Dermis blood vessel endothelial cell (primary cell): ENCODE results near the gene HDAC9. TPM values are rescaled to one million over a fixed set of nuclear protein-coding genes. Genes with fewer than 3 reads are reported as not detected.
"Not testable (repeated sequence)": the region's sequence is repeated elsewhere in the genome, so short reads cannot be mapped to it uniquely, and the experiment has no call there.

Source experiments
- DNase-seq: peaks from one replicate; pipeline ENCODE4 v3.0.0; 2010
- total RNA-seq: library from RNA; depleted of rRNA; stranded (reverse); fragments of >200 nt; gene quantifications from 2 replicates; pipeline ENCODE4 v1.2.3, GENCODE V29; 2014

HDAC9 gene
- total RNA-seq, 1 donor from 2014 or later = 3.9 TPM

DNA sequence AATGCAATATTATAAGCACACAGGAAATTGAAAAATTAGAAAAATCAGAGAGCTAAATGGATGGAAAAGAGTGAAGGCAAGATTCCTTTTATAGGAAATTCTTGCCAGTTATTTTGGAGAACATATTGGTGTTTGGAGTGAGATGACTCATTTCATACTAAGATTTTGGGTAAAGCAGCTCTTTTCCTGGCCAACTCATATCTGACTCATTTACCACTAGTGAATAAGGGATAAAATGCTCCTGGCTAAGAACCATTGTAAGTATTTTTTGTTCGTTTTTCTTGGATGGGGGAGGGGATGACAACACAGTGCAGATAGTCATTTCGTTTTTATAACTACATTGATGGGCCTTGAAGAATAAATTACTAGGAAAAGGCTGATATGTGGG, 482.6 kb downstream of the HDAC9 start:
- peak; percentile 68 for DNase-seq

DNA sequence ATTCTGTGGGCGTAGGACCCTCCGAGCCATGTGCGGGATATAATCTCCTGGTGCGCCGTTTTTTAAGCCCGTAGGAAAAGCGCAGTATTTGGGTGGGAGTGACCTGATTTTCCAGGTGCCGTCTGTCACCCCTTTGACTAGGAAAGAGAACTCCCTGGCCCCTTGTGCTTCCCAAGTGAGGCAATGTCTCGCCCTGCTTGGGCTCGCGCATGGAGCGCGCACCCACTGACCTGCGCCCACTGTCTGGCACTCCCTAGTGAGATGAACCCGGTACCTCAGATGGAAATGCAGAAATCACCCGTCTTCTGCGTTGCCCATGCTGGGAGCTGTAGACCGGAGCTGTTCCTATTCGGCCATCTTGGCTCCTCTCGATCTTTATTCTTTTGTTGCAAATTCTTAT, 495.2 kb downstream of the HDAC9 start:
- not testable (repeated sequence) for DNase-seq

DNA sequence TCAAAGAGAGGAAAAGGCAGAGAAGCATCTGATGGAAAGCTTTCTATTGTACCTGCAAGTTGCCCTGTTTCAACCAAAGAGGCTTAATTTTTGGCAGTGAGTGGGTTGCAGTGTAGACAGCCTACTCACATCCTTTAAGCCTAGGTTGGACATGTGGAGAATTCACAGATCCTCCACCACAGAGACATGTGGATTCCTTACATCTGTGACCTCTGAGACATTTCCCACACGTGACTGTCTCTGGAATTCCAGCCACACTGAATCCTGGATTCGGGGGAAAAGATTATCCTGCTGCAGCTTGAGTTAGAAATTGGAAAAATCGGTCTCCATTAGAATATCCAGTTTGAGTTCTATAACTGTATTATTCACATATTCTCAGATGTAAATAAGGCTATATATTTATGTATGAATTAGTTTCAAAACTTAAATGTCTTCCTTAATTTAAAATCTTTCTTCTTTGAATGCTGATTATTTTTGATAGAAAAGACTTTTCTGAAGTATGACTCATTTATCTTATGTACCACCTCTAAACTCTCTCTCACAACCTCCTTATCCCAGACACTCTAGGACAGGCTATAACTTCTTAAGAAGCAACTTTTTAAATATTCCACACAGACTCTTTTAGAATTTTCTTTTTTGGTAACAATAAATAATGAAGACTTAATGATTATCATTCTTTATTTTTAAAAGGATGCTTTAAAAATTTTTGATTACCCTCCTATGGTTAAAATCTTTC, 498.6 kb downstream of the HDAC9 start:
- DNase-seq = no peak

DNA sequence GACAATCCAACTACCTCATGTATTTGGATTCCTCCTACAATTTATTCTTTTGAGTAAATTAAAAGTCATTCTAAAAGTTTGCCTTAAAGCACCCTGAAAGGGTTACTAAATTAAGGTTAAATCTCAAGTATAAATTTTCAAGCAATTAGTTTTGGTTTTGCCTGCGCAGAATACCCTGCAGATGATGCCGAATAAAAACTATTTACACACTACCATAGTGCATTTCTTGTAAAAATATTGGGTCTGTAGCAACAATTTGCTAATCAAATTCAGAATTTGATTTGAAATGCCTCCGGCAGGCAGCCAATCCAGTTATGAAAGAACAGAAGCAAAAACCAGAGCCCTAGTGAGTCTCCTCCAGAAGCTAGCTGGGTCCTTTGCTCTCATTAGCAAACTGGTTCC, 499.7 kb downstream of the HDAC9 start:
- no peak for DNase-seq

DNA sequence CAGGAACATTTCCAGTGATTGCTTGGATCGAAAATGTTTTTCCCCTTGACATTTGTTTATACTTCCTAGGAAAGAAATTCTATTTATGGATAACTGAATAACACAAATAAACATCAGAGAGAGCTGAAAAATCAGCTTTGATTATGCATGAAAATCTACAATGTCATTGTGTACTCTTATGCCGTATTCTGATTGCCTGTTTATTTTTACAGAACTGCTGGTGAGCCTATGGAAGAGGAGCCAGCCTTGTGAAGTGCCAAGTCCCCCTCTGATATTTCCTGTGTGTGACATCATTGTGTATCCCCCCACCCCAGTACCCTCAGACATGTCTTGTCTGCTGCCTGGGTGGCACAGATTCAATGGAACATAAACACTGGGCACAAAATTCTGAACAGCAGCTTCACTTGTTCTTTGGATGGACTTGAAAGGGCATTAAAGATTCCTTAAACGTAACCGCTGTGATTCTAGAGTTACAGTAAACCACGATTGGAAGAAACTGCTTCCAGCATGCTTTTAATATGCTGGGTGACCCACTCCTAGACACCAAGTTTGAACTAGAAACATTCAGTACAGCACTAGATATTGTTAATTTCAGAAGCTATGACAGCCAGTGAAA, 500.4 kb downstream of the HDAC9 start:
- no peak for DNase-seq

DNA sequence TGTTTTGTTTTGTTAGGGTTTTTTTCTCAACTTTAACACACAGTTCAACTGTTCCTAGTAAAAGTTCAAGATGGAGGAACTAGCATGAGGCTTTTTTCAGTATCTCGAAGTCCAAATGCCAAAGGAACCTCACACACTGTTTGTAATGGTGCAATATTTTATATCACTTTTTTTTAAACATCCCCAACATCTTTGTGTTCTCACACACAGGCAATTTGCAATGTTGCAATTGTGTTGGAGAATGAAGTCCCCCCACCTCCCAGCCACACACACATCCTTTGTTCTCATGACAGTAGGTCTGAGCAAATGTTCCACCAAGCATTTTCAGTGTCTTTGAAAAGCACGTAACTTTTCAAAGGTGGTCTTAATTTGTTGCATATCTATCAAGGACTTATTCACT, 501.0 kb downstream of the HDAC9 start:
- no peak for DNase-seq

DNA sequence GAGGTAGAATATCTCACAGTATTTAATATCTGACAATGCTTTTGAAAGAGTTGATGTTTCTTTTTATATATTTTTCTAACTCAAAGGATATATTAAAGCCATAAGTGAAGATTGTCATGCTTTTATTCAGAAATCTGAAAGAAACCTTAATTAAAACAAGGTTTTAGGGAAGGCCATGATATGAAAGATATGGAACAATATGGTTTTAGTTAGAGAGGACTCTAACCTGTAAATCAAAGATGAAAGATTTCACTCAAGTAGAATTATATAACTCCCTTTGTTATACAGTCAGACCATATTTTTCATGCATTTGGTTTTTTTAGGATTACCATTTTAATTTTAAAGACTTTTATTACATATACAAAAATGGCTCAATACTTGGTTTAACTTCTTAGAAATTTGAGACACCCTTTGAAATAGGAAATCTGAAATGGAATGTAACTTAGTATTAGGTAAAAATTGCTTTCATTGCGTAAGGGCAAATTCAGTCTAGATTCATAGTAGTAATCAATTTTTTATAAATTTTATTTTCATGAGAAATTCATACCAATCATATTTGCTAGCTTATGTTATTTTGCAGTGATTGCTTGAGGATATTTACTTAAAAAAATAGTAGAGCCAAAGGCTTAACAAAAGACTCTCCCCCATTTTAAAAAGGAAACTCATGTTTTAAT, 502.1 kb downstream of the HDAC9 start:
- DNase-seq = no peak

DNA sequence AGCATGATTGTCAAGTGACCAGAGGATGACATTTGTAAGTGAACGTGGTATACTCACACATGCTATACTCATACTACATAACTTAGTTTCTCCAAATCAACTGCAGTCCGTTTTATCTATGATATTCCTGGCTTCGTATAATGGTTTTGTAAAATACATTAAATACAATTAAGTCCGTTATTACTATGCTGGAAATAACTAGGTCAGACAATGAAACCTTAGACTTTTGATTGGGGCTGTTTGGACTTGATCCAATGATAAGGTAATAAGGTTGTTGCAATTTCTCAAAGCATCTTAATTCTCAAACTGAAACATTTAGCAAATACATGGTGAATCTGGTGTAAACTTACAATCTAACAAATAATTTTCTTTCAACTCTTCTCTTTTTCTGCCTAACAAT, 504.9 kb downstream of the HDAC9 start:
- no peak for DNase-seq

DNA sequence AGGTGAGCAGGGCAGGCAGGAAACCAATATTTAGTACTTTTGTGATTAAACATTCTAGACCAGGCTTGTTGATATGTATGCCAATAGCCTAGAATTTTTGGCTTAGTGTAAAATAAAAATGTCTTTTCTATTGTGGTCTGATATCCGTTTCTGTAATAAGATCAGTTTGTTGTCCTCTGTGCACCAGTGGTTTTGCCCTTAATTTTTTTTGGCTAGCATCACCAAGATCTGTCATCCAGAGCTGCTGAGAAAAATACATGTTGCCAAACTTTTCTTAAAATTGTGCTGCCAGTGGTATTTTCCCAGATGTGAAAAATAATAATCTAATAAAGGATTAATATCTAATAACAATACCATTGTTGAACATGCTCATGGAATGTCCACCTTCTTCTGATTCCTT, 506.3 kb downstream of the HDAC9 start:
- DNase-seq = no peak

DNA sequence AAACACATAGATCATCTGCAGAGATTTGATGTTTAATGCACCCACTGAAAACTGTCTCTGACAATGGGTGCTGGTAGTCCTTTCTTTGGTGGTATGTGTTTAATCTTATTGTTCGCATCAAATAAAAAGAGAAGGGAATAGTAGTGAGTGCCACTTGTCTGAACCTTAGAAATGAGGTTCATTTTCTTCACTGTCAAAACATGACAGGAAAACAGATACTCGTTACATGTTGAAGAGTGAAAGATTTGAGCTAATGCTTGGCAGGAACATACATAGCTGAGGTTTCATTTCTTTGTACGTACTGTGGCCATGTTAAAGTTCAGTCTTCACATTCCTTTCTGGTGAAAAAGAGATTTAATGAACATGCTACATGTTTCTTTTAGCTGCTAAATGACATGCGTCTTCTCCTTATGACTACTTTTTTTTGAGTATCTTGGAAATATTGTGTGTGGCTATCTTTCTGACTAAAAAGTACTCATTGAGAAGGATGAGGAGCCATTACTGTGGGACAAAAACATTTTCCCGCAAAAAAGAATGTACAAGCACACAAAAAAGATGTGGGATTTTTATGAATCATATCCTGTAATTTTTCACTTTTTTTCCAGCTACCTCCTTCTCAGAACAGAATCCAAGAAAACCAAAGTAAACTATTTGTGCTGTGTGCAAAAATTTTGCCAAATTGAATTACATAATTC, 513.8 kb downstream of the HDAC9 start:
- no peak for DNase-seq

DNA sequence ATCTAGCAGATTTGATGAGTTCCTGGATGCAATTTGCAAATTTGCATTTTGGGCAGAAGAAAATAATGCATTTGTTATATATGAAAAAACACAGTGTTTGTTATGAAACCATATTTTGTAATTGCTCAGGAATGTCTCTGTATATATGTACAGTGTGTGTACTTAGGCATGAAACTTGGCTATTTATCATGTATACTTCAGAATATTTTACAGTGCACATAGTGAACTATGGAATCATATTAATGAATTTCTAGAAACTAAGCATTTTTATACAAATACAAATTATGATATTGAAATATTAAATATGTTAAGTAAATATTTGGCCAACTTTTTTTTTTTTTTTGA, 514.4 kb downstream of the HDAC9 start:
- DNase-seq = no peak

DNA sequence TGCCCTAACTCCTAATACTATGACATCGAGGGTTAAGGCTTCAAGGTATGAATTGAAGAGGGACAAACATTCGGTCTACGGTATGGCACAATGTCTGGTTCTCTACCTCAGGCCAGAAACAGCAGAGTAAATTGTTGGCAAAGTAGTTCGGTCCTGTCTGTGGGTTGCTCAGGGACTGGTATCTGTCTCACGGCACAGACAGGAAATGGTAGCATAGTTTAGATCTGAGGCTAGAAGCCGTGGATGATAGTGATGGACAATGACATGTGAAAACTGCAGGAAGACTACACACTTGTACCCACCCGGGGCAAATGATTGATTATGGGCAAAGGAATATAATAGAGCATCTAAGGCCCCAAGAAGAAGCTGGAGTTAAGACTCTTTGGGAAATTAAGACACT, 515.7 kb downstream of the HDAC9 start:
- DNase-seq = no peak

DNA sequence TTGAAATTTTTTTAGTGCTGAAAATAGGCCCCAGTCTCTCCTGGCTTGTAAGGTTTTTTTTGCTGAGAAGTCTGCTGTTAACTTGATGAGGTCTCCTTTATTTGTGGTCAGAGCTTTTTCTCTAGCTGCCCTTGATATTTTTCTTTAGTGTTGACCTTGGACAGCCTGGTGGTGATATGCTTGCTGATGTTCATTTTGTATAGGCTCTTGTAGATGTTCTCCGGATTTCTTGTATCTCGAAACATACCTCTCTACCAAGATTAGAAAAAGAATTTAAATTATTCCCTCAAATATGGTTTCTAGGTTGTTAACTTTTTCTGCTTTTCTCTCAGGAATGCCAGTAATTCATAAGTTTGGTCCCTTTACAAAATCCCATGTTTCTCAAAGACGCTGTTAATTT, 519.5 kb downstream of the HDAC9 start:
- no peak for DNase-seq

DNA sequence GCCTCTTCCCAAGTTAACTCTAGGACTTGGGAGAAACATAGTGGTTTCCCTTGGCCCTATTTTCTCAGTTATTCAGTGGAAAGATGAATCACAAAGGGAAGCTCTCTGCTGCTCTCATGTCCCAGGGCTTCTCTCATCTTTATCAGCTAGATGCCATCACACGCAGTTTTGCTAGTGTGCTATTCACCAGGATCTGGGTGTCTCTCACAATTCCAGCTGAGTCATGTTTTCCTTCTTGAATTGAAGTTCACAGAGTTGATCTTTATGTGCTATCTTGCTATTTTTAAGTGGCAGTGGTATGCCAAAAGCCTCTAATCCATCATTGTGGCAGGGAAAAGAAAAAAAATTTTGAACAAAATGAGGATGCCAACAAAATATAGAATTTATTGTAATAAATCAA, 520.6 kb downstream of the HDAC9 start:
- DNase-seq = no peak

DNA sequence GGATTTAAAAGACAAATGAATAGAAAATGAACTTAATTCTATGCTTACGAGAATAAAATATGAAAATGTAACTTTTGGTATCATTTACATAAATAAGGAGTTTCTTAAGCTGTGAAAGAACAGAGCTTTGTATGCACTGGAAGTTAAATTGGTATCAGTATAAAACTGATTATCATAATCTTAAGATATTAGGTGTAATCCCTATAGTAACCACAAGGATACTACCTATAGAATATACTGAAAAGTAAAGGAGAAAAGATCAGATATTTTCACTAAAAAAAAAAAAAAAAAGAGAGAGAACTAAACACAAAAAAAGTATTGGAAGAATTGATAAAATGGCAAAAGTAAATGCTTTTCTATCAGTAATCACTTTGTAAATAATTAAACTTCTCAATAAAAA, 521.8 kb downstream of the HDAC9 start:
- no peak for DNase-seq

DNA sequence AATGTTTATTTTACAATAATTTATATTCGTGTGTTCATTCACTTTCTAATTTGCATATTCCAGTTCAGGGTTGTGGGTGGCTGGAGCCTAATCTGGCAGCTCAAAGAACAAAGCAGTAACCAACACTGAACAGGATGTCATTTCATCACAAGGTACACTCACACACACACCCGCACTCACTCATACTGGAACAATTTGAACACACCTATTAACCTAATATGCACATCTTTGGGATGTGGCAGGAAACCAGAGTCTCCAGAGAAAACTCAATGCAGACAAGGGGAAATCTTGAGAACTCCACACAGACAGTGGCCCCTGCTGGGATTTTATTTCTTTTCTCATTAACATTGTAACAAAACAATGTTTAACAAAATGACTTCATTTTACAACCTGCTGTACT, 524.5 kb downstream of the HDAC9 start:
- no peak for DNase-seq

DNA sequence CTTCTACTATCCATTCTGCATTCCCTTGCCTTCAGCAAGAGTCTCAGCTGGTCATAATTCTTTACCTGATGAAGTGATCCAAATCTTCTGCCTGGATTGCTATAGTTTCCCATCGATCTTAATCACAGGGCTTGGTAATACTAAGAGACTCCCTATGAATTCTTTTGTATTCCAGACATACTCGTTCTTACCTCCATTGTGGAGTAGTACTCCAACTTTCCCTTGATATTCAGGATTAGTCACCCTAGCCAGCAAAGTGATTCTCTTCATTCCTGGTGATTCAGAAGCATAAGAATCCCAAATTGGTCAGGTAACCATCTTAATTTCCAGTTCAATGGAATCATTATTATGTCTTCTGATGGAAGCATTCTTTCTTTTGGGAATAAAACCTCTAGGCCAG, 525.2 kb downstream of the HDAC9 start:
- DNase-seq = no peak

DNA sequence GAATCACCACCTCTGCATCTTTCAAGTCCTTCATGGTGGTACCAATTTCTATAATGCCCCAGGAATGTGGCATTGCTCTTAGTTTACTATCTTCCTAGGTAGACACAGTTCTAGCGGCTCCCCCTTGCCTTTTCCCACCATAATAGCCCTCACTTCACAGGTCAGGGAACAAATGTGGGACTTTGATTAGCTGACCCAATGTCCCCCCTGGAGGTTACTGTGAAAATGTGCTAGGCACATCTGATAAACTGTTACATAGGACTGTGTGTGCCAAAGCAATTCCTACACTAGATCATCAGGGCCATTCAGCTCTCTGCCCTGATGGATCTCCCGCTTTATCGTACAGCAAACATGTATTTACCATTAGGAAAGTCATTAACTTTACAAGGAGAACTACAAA, 527.9 kb downstream of the HDAC9 start:
- DNase-seq = no peak

DNA sequence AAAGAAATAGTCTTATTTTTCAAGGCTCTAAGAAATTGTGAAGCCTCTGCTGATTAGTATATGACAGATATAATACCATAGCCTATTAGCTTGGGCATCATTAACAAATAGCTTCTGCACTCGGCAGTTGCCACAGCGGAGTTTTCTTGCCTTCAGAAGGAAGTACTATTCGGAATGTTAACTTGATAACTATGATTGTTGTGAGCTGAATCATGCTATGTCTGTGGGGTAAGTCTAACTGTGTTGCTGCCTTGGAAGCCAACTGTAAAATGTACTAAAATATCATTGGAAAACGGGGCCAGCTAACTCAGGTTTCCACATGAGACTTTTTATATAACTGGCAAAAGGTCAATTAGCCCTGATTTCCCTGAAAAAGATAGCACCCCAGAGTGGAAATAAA, 528.7 kb downstream of the HDAC9 start:
- no peak for DNase-seq

DNA sequence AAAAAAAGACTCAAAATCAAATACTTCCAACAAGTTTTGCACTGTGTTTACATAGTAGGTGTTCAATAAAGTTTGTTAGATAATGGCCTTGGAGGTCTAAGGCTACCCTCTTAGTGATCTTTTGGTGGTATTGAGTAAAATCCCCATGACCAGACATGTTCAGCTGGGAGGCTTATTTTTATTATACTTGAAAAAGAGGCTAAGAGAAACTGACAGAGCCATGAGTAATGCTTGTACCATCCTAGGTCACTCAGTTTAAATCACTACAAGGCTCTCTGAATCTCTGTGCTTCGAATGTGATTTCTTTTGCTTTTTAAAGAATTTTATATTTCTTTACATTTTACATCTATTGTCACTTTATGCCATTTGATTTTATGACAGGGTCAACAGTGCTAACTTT, 531.3 kb downstream of the HDAC9 start:
- no peak for DNase-seq

DNA sequence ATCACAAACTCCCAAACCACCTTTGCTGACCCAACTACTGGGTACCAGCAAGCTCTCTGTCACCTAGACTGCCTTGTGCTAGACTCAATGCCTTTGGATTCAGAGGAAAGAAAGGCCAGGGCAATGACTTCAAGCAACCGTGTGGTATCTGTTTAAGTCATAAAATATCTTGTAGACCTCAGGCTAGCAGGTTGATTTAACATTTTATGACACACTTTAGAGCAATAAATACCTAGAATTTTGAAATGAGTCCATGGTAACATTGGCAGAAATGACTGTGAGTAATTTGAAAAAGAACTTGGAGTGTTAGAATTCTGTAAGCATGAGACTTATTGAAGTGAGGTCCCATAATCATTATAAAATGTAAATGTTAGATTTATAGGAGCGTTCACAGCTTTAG, 534.7 kb downstream of the HDAC9 start:
- no peak for DNase-seq

DNA sequence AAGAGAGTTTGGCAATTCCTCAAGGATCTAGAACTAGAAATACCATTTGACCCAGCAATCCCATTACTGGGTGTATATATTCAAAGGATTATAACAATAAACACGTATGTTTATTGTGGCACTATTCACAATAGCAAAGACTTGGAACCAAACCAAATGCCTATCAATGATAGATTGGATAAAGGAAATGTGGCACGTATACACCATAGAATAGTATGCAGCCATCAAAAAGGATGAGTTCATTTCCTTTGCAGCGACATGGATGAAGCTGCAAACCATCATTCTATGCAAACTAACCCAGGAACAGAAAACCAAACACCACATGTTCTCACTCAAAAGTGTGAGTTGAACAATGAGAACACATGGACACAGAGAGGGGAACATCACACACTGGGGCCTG, 537.4 kb downstream of the HDAC9 start:
- DNase-seq = not testable (repeated sequence)

DNA sequence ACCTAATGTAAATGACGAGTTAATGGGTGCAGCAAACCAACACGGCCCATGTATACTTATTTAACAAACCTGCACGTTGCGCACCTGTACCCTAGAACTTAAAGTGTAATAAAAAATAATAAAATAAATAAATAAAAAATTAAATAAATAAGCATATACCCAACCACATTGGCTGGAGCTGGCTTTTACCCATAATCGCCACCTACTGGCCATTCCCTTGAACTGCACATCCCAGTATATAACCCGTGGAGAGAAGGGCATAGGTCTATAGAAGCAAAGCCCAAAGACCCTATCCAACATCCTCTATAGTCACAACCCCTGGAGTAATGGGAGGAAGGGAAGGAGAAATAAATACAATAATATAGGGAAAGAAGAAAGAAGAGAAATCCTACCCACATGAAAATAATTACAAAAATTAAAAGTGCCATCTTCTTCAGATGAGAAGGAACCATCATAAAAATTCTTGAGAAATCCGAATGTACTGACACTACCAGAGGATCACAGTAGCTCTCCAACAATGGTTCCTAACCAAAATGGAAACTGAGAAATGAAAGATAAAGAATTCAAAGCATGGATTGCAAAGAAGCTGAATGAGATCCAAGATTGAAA, 556.3 kb downstream of the HDAC9 start:
- peak; percentile 72 for DNase-seq
